GM21381 (cell line): ENCODE results near the gene GZF1.
A peak's percentile ranks its signal among the peaks of the same experiment; 100 is the strongest.

Experiments used
- ATAC-seq: cut with Tn5 transposase; IDR thresholded peaks from one replicate; pipeline ENCODE4 v1.9.1; 2021; ENCODE audit warnings: mild to moderate bottlenecking, moderate library complexity; ENCODE audit not compliant: unreplicated experiment

Gene GZF1

GRCh38 chr20:23361476-23362391 lies at the start of gene GZF1:
Gene GZF1 (plus strand): TSS chr20:23362182. CDS start chr20:23364384, 2,202 bp downstream.
- ATAC-seq, result peak; percentile 65

DNA sequence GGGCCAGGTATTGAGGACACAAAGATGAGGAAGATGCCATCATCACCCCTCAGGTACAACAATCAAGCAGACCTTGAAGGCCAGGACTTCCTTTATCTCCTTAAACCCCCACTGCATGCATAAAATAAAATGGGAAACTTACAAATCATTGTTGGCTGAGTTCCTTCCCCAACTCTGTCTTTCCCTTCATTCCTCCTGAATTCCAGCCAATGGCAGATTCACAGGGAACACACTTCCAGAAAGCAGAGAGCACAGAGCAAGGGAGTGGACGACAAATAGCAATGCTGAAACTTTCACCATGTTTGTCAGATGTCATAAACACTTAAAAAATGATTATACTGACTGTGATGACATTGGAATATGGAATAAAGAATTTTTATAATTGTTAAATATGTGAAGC lies 48.7 kb upstream of the GZF1 start:
- no peak for ATAC-seq

DNA sequence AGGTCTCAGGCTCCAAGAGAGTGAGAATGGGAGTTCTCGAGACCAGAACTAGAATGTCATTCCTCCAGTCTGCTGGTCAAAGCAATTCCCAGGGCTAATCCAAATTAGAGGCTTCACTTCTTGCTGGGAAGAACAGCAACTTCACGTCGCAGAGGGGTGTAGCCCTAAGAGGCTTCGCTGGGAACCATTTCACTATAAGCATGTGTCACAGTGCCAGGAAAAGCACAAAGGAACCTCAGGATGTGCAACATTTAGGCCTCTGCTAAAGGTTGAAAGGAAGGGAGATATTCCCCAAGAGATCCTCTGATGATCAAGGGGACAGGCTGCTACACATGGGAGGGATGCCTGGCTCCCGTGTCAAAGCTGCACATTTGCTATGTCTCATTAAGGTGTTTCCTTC lies 47.3 kb upstream of the GZF1 start:
- ATAC-seq, result no peak

- no peak for ATAC-seq
These were observed 46.9 kb upstream of the GZF1 start for GRCh38 chr20:23315099-23315498.

GRCh38 chr20:23316626-23317025 lies 45.4 kb upstream of the GZF1 start:
- no peak for ATAC-seq

DNA sequence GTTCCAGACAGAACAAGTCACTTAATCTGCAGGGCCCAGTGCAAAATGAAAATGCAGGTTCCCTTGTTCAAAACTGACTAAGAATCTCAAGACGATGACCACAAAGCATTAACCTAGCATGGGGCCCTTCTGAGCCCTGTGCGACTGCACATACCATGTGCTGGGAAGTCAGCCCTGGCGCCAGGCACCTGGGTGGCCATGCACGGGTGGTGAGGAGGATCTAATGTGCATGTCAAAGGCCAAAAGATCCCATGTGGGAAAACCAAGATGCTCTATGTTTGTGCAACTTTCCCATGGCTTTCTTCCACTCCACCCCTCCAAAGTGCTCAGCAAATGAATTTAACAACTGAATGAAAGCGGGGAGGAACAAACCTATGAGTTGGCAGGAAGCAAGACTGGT lies 44.9 kb upstream of the GZF1 start:
- ATAC-seq, result no peak

DNA sequence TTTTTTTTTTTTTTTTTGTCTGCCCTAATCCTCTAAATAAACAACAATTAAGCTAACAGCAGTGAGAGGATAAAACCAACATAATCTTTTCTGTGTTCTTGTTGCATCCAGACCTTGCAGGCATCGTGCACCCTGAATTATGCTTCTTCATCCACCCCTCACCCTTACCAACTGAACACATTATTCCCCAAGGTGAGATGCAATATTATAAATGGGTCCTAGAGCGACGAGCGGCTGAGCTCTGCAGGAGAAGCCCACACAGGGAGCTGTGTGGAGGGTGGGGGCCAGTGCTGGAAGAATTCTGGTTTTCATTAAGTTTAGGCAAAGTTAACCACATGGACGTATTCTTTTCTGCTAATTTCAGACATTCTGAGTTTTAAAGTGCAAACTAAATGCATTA lies 43.6 kb upstream of the GZF1 start:
- ATAC-seq, result no peak

DNA sequence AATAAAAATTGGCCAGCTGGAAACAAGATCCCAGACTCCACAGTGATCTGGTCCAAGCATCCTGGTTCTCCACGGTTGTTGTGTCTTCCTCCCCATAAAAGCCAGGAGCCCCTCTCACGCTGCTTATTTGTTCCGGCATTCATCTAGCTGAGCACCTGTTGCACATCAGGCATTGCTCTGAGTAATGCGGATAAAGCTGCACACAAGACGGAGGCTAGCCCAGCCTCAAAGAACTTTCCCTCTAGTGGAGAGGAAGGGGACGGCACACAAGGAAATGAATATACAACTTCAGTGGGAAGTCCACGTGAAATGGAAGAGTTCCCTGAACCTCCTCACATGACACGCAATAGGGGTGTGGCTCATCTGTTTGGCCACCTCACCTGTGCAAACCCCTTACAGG lies 41.7 kb upstream of the GZF1 start:
- no peak for ATAC-seq

DNA sequence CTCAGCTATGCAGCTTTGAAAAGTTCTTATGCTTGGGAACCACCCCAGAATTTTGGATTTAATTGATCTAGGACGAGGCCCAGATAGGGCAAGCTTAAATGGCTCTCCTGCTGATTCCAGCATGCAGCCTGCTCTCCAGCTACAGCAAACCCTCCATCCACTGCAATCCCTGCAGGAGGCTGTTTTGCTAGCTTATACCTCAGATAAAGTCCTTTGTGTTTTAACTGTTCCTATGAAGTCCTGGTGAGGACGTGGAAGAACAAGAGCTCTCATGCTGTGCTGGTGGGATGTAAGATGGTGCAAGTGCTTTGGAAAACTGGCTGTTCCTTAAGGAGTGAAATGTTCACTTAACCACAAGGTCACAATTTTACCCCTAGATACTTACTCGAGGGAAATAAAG lies 36.9 kb upstream of the GZF1 start:
- ATAC-seq, result no peak

DNA sequence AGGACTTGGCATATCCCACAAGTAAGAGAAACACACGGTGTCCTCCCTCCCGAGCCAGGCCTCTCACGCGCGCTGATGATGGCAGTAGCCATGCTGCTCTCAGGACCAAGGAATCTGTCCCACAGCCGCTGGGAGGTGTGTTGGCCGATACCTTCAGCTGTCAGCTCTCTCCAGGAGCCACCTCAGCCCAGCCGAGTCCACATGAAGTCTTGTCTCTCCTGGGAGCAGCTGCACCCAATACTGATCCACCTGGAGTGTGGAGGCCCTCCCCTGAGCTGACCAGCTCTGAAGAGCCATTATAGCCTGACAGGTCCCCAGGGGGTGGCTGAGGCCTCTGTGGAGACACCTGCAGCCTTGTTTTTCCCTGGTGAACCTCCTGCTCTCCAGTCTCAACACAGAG lies 35.2 kb upstream of the GZF1 start:
- ATAC-seq, result no peak

GRCh38 chr20:23327617-23328333 lies 34.2 kb upstream of the GZF1 start:
- no peak for ATAC-seq

- no peak for ATAC-seq
These were observed 30.3 kb upstream of the GZF1 start for GRCh38 chr20:23331450-23332350.

DNA sequence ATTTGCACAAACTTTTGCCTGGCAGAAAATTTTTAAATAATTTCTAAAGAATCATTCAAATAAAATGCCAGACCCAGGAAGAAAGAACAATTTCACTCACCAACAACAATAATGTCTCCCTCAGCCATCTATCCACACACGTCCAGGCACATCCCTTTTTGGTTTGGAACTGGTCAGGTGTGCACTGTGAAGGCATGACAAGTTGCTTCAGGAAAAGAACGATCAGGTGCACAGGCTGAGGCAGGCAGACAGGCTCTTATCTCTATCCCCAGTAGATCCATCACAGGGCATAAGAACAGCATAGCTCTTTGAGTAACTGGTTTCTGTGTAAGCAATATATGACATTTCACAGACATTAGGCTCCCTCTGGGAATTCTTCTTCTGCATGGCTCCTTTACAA lies 29.5 kb upstream of the GZF1 start:
- no peak for ATAC-seq

DNA sequence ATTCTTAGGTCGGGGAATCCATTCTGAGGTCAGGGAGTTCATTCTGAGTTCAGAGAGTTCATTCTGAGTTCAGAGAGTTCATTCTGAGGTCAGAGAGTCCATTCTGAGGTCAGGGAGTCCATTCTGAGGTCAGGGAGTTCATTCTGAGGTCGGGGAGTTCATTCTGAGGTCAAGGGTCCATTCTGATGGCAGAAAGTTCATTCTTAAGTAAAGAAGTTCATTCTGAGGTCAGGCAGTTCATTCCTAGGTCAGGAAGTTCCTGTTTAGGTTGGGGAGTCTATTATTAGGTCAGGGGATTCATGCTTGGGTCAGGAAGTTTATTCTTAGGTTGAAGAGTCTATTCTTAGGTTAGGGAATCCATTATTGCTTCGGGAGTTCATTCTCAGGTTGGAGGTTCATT lies 27.9 kb upstream of the GZF1 start:
- ATAC-seq, result no peak

GRCh38 chr20:23335521-23335920 lies 26.5 kb upstream of the GZF1 start:
- no peak for ATAC-seq

DNA sequence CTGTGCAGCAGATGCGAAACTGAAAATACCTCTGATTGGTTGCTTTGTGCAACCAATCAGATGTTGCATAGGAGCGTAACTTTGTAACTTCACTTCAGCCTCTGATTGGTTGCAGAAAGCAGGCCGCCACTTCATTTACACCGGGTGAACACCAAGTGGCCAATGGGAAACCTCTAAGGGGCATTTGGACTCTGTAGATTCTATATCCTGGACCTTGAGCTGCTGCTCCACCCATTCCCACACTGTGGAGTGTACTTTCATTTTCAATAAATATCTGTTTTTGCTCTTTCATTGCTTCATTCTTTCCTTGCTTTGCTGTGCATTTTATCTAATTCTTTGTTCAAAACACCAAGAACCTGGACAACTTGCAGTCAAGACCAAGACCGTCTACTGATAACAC lies 25.5 kb upstream of the GZF1 start:
- ATAC-seq, result no peak

GRCh38 chr20:23337312-23337711 lies 24.7 kb upstream of the GZF1 start:
- ATAC-seq, result no peak

- ATAC-seq, result no peak
These were observed 22.0 kb upstream of the GZF1 start for GRCh38 chr20:23339986-23340385.

GRCh38 chr20:23340524-23340923 lies 21.5 kb upstream of the GZF1 start:
- no peak for ATAC-seq

DNA sequence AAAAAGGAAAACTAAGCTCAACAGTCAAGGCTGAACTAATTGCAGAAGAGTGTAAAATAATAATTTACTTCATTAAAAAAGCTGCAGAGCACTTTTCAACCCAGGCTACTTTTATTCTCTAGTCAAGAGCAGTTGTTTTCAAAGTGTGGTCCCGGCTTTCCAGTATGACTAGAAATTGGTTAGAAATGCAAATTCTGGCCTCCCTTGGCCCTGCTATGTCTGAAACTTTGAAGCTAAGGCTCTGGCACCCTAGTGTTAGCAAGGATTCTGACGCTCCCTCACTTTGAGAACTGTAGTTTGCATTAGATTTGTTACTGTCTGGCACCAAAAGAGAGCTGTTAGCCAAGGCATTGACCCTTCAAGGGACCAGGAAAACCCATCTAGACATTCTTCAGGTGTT lies 20.9 kb upstream of the GZF1 start:
- ATAC-seq, result no peak

DNA sequence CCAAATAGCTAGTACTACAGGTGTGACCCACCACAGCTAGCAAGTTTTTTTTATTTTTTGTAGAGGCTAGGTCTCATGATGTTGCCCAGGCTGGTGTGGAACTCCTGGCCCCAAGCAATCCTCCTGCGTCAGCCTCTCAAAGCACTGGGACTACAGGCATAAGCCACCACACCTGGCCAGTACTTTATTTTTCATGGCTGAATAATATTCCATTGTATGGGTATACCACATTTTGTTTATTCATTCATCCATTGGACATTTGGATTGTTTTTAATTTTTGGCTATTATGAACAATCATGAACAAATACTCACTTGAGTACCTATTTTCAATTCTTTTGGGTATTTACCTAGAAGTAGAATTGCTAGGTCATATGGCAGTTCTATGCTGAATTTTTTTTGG lies 18.4 kb upstream of the GZF1 start:
- ATAC-seq, result no peak
